ENCODE measurements around the gene DCBLD1. TPM values are rescaled to one million over a fixed set of nuclear protein-coding genes. Genes with fewer than 3 reads are reported as not detected.
A peak's percentile ranks its signal among the peaks of the same experiment; 100 is the strongest.

Gene DCBLD1
- total and polyA plus RNA-seq, 2 of the 13 experiments (the other 11 are each of a cell fraction or from before 2014, with no cell fraction given), result 23.2 to 41.5 TPM

DNA sequence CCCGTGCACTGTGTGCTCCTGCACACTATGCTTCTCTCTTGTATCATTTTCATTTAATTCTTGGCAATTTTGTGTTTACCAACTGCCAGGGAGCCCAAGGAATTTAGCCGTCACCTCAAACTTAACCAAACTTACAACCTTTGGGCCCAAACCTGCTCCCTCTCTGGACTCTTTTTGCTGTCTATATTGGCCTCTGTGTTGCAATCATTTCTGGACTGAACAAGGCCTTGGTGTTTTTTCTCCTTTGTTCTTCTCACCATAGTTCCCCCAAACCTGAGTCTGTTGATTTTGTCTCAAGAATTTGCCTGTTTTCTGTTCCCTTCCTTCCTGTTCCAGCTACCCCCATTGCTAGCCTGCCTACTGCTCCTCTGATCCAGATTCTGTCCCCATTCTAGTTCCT lies 19.2 kb downstream of the DCBLD1 start (continued):
- TF ChIP-seq, protein P1, sequence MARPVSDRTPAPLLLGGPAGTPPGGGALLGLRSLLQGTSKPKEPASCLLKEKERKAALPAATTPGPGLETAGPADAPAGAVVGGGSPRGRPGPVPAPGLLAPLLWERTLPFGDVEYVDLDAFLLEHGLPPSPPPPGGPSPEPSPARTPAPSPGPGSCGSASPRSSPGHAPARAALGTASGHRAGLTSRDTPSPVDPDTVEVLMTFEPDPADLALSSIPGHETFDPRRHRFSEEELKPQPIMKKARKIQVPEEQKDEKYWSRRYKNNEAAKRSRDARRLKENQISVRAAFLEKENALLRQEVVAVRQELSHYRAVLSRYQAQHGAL (CRISPR knock-in tag; IDR thresholded peaks at IDR 0.05; ENCODE audit: not compliant biosample characterization), result no peak
- no peak for TF ChIP-seq CC2D1A (CRISPR knock-in tag; IDR thresholded peaks at IDR 0.05)
- no peak for TF ChIP-seq ZNF589 (CRISPR knock-in tag; conservative IDR thresholded peaks at IDR 0.05)
- TF ChIP-seq PATZ1 (CRISPR knock-in tag; IDR thresholded peaks at IDR 0.05), result no peak; the same call in 1 of the 2 replicates
- TF ChIP-seq ZNF605 (CRISPR knock-in tag; IDR thresholded peaks at IDR 0.05), result no peak
- TF ChIP-seq, protein P2, sequence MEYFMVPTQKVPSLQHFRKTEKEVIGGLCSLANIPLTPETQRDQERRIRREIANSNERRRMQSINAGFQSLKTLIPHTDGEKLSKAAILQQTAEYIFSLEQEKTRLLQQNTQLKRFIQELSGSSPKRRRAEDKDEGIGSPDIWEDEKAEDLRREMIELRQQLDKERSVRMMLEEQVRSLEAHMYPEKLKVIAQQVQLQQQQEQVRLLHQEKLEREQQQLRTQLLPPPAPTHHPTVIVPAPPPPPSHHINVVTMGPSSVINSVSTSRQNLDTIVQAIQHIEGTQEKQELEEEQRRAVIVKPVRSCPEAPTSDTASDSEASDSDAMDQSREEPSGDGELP (IDR thresholded peaks at IDR 0.05; ENCODE audit: borderline replicate concordance, low read depth), result no peak
- no peak for TF ChIP-seq MTA3 (CRISPR knock-in tag; IDR thresholded peaks at IDR 0.05)
- TF ChIP-seq RELA (CRISPR knock-in tag; IDR thresholded peaks at IDR 0.05), result no peak
- no peak for TF ChIP-seq JUN (CRISPR knock-in tag; IDR thresholded peaks at IDR 0.05)
- TF ChIP-seq DDIT3 (CRISPR knock-in tag; IDR thresholded peaks at IDR 0.05), result no peak
- TF ChIP-seq ARID2 (CRISPR knock-in tag; IDR thresholded peaks at IDR 0.05; ENCODE audit: borderline replicate concordance), result no peak
- no peak for TF ChIP-seq ZNF441 (CRISPR knock-in tag; IDR thresholded peaks at IDR 0.05; ENCODE audit: borderline replicate concordance)
- TF ChIP-seq, protein P3, sequence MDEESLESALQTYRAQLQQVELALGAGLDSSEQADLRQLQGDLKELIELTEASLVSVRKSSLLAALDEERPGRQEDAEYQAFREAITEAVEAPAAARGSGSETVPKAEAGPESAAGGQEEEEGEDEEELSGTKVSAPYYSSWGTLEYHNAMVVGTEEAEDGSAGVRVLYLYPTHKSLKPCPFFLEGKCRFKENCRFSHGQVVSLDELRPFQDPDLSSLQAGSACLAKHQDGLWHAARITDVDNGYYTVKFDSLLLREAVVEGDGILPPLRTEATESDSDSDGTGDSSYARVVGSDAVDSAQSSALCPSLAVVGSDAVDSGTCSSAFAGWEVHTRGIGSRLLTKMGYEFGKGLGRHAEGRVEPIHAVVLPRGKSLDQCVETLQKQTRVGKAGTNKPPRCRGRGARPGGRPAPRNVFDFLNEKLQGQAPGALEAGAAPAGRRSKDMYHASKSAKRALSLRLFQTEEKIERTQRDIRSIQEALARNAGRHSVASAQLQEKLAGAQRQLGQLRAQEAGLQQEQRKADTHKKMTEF (CRISPR knock-in tag; IDR thresholded peaks at IDR 0.05), result 0 out of 2 replicates have a peak, but pooled peaks have one; percentile 33
- peak; percentile 51; the same call in 1 of the 2 replicates for TF ChIP-seq ZNF644 (CRISPR knock-in tag; IDR thresholded peaks at IDR 0.05; ENCODE audit: low read depth)
- TF ChIP-seq PBX2 (CRISPR knock-in tag; IDR thresholded peaks at IDR 0.05), result no peak
- TF ChIP-seq RCOR2 (CRISPR knock-in tag; IDR thresholded peaks at IDR 0.05), result peak; percentile 81
- no peak for TF ChIP-seq RARG (CRISPR knock-in tag; IDR thresholded peaks at IDR 0.05; ENCODE audit: low read depth)
- no peak for TF ChIP-seq SP1 (IDR thresholded peaks at IDR 0.05)
- no peak for TF ChIP-seq SP1 (CRISPR knock-in tag; IDR thresholded peaks at IDR 0.05)
- no peak for TF ChIP-seq ZMYM3 (CRISPR knock-in tag; IDR thresholded peaks at IDR 0.05)
- TF ChIP-seq, protein P4, sequence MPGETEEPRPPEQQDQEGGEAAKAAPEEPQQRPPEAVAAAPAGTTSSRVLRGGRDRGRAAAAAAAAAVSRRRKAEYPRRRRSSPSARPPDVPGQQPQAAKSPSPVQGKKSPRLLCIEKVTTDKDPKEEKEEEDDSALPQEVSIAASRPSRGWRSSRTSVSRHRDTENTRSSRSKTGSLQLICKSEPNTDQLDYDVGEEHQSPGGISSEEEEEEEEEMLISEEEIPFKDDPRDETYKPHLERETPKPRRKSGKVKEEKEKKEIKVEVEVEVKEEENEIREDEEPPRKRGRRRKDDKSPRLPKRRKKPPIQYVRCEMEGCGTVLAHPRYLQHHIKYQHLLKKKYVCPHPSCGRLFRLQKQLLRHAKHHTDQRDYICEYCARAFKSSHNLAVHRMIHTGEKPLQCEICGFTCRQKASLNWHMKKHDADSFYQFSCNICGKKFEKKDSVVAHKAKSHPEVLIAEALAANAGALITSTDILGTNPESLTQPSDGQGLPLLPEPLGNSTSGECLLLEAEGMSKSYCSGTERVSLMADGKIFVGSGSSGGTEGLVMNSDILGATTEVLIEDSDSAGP (CRISPR knock-in tag; IDR thresholded peaks at IDR 0.05; ENCODE audit: borderline replicate concordance), result no peak
- no peak for TF ChIP-seq SNAI1 (CRISPR knock-in tag; IDR thresholded peaks at IDR 0.05; ENCODE audit: borderline replicate concordance)
- no peak for TF ChIP-seq CENPBD1 (CRISPR knock-in tag; IDR thresholded peaks at IDR 0.05; ENCODE audit: borderline replicate concordance, low read depth)
